NCI-H460 (cell line): ENCODE data around the gene NCBP3. TPM values are rescaled to one million over a fixed set of nuclear protein-coding genes. Genes with fewer than 3 reads are reported as not detected.
A peak's percentile ranks its signal among the peaks of the same experiment; 100 is the strongest.
"Not testable (repeated sequence)": the region's sequence is repeated elsewhere in the genome, so short reads cannot be mapped to it uniquely, and the experiment has no call there.

ENCODE experiments used
- DNase-seq: peaks from one replicate; pipeline ENCODE4 v3.0.0-alpha.2; 2016; ENCODE audit warnings: low read depth; ENCODE audit errors: extremely low read depth
- total RNA-seq: library from RNA; depleted of rRNA; stranded (reverse); fragments of >200 nt; shearing (Covaris generic); gene quantifications from 2 replicates; pipeline ENCODE4 v1.2.3, GENCODE V29; 2014

Gene NCBP3
- total RNA-seq, 1 experiment from 2014 or later: 34.0 TPM

GRCh38 chr17:3848229-3848835, 2.3 kb upstream of the NCBP3 start:
- no peak for DNase-seq

DNA sequence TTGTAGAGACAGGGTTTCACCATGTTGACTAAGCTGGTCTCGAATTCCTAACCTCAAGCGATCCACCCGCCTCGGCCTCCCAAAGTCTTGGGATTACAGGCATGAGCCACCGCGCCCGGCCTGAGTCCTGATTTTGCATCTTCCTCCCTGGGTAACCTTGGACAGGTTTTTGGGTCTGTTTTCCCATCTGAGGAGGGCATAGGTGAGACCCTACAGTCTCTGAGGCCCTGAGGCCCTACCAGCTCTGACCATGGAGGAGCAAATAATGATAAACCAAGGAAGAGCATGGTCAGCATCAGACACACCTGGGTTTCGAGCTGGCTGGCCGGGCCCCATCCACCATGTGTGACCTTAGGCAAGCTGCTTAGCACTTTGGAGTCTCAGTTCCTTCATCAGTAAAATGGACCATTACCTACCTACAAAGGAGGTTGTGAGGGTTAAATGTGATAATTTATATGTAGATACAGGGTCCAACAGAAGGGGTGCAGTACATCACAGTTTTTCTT, 1.2 kb upstream of the NCBP3 start:
- no peak for DNase-seq

DNA sequence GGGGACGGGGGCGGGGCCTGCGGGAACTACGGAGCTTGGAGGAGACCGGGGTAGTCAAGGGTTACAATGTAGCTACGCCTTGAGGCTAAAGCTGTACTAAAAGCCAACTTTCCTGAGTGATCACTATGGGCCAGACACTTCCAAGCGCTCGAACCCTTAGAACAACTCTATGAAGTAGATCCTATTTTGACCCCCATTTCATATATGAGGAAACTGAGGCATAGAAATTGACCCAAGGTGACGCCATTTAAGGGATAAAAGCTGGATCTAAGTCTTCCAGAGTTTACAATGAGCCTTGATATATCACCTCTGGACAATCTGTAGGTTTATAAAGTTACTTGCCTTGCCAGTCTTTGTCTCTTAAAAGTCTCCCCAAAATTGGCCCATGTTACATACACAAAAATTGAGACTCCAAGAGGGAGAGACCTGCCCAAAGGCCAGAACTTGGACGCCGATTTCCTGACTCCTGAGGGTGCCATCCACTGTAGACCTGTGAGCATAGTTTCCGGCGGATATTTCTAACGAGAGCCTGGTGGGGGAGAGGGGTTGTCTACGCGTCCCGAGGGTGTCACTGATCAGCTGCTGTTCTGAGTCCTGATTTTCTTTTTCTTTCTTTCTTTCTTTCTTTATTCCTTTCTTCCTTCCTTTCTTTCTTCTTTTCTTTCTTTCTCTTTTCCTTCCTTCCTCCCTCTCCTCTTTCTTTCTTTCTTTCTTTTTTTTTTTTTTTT, 555 bp upstream of the NCBP3 start:
- DNase-seq: no peak

DNA sequence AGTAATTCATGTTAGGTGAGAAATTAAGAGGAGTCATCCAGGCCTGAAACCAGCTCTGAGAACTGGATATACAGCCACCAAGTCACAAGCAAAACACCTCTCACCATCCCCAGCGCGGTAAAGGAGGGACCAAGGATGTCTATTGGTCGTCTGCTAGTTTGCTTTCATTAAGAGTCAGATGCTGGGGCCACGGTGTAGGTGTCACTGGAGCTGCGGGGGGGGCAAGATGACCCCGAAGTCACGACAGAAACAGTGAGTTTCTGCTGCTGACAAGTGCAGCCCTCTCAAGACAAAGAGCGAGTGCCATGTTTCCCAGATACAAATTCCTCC, 790 bp downstream of the NCBP3 start:
- DNase-seq: no peak

DNA sequence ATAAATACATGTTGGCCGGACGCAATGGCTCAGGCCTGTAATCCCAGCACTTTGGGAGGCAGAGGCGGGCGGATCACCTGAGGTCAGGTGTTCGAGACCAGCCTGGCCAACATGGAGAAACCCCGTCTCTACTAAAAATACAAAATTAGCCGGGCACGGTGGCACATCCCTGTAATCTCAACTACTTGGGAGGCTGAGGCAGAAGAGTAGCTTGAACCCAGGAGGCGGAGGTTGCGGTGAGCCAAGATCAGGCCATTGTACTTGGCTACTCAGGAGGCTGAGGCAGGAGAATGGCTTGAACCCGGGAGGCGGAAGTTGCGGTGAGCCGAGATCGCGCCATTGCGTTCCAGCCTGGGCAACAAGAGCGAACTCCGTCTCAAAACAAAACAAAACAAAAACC, 1.5 kb downstream of the NCBP3 start:
- not testable (repeated sequence) for DNase-seq

DNA sequence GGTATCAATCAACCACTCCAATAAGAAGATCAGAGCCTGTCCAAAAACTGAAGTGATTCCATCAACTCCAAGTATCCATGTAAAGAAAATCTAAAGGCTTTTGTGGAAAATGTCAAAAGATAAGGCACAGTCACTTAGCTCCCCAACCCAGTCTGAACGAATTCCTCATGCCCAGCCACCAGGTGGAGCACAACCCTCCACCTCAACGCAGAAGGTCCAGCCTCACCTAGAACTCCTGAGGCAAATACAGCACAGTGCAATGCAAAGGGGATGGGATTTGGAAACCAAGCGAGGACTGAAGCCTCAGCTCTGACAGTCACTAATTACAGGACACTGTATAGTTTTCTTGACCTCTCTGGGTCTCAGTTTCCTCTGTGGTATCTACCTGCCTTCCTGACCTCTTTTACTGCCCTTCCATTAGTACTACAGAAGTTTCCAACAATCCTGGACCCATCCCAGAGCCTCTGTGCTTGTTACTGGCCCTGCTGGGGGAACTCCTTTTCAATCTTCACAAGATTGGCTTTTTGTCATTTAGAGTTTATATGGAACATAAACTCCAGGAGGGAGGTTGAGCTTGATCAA, 2.0 kb downstream of the NCBP3 start:
- DNase-seq: peak; percentile 38

GRCh38 chr17:3838206-3838605, 7.8 kb downstream of the NCBP3 start:
- no peak for DNase-seq

- no peak for DNase-seq
These were observed 9.5 kb downstream of the NCBP3 start for GRCh38 chr17:3836551-3836950.

GRCh38 chr17:3835410-3836229, 10.4 kb downstream of the NCBP3 start:
- no peak for DNase-seq

- DNase-seq: no peak
These were observed 11.2 kb downstream of the NCBP3 start for GRCh38 chr17:3834811-3835210.

DNA sequence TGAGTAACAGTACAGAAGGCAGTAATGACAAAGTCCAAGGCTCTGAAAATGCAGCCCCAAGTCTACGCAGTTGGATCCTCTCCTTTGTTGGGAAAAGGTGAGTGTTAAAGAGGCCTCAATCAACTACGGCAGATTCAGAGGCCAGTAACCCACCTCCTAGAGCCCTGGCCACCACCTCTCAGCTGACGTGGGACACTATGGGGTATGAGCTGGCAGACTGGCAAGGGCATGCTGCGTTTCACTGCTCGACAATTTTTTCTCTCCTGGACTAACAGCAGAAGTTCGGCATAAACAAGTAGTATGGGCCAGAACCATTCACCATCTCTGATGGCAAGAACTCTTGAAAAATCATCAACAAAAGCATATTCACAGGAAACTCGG, 17.2 kb downstream of the NCBP3 start:
- no peak for DNase-seq

- DNase-seq: no peak
These were observed 17.7 kb downstream of the NCBP3 start for GRCh38 chr17:3828151-3828851.

DNA sequence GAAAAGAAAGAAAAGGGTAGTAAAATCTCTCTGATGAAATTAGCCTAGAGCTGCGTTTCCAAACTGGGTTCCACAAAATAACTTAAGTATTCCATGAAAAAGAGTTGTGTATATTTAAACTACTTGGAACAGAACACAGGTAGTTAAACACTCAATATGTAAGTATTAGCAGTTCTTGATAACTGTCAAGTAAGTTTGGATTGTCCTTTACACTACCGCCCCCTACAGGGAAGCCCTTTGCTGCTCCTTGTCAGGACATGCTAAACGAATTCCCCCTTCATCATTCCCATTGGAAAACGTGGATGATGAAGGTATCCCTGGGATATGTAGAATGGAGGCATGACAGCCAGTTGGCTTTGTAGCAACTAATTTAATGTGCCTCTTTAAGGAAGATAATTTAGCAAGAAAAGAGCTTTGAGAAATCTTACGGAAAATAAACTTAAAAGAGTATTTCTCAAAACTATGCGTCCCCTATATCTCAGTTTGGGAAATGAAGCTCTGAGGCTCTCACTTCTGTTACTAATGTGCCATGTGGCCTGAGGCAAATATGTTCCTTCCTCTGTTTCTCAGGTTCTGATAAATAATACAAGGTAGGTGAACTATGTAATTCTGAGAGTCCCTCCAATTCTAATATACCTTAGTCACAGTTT, 18.8 kb downstream of the NCBP3 start:
- DNase-seq: peak; percentile 77

- DNase-seq: no peak
These were observed 19.9 kb downstream of the NCBP3 start for GRCh38 chr17:3826191-3826590.

DNA sequence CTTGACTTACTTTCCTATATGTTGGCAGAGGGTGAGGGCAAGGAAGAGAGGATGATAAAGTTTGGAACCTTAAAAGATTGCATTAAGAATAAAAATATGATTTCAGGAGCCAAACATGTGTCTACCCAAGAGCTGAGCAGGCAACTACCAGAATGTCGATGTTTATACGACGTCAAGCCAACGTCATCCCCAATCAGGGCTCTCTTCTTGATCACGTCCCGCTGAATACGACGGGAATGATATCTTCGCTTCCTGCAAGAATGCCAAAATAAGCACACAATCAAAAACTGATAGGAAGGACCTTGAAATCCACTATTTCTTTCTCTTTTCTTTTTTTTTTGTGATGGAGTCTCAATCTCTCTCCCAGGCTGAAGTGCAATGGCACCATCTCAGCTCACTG, 24.9 kb downstream of the NCBP3 start:
- no peak for DNase-seq

GRCh38 chr17:3818786-3819185, 27.3 kb downstream of the NCBP3 start:
- DNase-seq: peak; percentile 26

DNA sequence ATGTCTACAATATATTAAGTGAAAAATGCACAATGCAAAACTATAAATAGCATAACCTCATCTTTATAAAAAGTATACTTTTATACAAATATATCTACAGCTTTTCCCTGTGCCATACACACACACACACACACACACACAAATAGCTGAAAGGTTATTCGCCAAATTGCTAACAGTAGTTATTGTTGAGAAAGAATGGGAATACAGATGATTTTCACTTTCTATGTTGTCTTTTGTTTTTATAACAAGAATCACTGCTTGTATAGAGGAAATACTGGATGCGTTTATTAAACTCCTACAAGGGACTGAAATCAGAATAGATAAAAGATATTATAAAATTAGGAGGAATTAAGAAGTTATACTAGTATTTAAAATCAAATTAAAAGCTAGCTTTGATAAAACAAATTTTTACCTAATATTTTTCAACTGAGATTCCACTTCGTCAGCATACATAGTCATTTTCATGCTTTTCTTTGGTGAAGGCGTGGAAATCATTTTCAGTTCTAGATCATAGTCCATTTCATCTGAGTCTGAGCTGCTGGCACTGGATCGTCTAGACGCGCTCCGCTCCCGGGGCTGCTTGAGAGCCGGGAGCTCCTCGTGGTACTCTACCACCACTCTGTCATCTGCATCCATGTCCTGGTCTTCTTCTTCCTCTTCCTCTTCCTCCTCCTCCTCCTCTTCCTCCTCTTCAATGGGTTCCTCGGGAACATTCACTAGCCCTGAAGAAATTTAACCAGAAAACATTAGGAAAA, 28.0 kb downstream of the NCBP3 start:
- no peak for DNase-seq

GRCh38 chr17:3815925-3816324, 30.1 kb downstream of the NCBP3 start:
- DNase-seq: no peak

DNA sequence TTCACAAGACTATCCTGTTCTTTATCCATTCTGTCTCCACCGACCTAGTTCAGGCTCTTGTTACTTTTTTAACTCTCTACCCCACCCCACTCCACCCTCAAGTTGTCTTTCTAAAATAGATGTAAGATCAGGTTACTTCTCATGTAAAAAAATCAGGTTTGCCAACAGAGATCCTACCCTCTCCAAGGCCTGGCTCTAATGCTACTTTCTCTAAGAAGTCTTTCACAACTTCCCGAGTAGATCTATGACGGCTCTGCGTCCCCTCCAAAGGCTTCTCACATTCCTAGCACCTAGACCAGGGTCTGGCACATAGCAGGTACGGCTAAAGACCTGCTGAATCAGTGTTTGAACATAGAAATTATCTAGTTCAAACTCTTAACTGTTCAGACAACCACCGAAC, 30.9 kb downstream of the NCBP3 start:
- DNase-seq: no peak
